GM18907 (cell line): ENCODE measurements around the gene CFAP46.
"Not testable (repeated sequence)": the region's sequence is repeated elsewhere in the genome, so short reads cannot be mapped to it uniquely, and the experiment has no call there.

Experiments used
- ATAC-seq: cut with Tn5 transposase; IDR thresholded peaks from one replicate; pipeline ENCODE4 v1.9.1; 2021; ENCODE audit warnings: mild to moderate bottlenecking, moderate library complexity; ENCODE audit not compliant: unreplicated experiment

The CFAP46 gene

GRCh38 chr10:132945125-132945893 is 2.9 kb upstream of the CFAP46 start:
- no peak for ATAC-seq

DNA sequence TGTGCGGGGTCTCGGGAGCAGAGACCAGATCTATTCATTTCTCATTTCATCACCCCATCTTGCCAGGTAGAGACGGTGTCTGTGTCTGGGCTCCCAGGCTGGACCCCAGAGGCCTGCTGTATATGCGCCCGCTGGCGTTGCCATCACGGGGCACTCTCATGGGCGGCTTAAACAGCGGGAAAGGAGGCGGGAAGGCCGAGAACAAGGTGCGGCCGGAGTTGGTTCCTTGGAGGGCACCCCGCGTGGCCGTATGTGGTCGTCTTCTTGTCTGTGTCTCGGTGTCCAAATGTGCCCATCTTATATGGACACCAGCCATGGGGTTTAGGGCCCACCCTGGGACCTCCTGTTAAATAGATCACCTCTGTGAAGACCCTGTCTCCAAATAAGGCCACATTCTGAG is 2.1 kb upstream of the CFAP46 start:
- ATAC-seq = no peak

- no peak for ATAC-seq
Measured at GRCh38 chr10:132943791-132944404, 1.5 kb upstream of the CFAP46 start.

DNA sequence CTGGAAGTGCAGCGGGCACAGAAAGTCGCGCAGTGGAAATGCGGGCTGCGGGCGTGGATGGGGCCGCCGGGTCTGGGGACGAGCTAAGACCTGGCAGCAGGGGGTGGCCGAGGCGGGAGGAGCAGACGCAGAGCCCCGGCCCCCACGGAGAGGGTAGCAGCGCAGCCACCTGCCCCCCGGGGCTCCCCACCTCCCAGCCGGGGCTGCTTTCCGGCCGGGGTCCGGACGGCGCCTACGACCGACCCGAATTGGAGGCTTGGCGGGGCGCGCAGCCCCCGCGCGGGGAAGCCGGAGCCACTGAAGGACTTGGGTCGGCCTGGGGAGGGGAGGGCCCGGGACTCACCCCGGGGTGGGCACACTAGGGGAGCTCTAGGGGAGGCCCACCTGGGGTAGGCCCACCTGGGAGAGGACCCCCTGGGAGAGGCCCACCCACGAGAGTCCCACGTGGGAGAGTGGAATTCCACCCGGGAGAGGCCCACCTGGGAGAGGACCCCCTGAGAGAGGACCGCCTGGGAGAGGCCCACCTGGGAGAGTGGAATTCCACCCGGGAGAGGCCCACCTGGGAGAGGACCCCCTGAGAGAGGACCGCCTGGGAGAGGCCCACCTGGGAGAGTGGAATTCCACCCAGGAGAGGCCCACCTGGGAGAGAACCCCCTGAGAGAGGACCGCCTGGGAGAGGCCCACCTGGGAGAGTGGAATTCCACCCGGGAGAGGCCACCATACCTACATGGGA is 854 bp upstream of the CFAP46 start:
- no peak for ATAC-seq

DNA sequence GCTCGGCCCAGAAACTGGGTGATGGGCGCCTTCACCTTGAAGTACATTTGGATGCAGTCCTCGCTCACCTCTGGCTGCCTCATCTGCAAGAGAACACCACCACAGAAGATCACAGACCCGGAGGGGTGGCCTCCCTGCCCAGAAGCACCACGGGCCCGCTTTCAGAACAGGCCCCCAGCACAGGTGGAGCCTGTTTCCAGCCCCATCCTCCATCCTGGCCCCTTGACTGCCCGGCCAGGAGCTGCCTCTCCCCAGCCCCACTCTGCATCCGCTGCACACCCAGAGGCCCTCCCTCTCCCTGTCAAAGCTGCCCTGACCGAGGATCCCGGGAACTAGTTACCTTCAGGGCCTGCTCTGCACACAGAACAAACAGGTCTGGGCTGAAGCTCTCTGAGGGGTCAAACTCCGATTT is 724 bp downstream of the CFAP46 start:
- ATAC-seq = no peak

DNA sequence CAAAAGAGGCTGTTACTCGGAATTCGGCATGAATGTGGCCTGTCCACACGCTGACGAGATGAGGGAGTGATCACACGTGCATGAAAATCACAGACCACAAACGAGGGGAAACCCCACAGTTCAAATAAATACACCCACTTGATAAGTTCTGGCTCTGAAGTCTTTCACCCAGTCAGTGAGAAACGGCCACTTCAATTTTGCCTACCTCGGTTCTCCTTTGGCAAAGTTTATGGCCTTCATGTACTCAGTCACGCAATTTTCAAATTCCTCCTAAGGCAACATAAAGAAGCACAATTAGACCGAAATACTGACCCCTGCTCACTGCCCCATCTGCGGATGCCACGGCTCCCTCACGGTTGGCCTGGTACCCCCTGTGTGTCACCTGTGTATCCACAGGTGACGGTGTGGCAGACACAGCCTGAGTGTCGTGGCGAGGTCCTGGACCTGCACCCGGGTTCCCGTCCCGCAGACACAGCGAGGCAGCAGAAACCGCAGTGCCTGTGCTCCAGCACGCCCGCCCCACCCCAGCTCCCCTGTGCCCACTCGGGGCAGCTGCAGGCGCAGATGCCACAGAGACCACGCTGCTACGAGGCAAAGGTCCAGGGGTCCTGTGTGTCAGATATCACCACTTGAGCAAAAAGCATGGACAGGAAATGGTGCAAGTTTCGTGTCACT is 1.4 kb downstream of the CFAP46 start:
- ATAC-seq = peak; percentile 30

DNA sequence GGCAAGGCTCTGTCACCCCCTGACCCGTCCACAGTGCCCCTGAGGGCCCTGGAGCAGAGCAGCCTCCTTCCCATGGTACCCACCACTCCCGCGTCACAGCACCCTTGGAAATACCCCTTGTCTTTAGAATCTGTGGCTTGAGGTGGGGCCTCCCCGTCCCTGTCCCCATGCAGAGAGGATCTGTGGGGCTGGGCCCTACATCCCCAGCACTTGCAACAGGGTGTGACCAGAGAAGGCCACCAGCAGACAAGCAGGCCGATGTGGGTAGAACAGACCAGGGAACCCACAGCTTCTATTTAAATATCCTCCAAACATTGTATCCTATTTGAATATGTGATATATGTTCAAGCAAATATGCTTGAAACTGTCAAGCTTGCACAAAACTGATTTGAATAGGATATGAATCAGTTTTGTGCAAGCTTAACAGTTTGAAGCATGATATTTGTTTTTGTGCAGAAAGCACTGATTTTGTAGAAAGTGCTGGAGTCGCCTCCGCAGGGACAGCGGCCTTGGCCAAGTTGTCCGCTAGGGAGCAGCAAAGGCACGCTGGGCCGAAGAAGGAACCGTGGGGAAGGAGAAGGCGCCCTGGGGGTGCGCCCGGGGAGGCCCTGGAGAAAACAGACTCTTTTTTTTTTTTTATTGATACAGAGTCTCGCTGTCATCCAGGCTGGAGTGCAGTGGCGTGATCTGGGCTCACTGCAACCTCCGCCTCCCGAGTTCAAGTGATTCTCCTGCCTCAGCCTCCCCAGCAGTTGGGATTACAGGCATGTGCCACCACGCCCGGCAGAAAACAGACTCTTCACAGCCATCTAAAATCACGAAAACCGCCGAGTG is 2.2 kb downstream of the CFAP46 start:
- peak; percentile 60 for ATAC-seq

GRCh38 chr10:132939378-132939955 is 2.9 kb downstream of the CFAP46 start:
- ATAC-seq = no peak

DNA sequence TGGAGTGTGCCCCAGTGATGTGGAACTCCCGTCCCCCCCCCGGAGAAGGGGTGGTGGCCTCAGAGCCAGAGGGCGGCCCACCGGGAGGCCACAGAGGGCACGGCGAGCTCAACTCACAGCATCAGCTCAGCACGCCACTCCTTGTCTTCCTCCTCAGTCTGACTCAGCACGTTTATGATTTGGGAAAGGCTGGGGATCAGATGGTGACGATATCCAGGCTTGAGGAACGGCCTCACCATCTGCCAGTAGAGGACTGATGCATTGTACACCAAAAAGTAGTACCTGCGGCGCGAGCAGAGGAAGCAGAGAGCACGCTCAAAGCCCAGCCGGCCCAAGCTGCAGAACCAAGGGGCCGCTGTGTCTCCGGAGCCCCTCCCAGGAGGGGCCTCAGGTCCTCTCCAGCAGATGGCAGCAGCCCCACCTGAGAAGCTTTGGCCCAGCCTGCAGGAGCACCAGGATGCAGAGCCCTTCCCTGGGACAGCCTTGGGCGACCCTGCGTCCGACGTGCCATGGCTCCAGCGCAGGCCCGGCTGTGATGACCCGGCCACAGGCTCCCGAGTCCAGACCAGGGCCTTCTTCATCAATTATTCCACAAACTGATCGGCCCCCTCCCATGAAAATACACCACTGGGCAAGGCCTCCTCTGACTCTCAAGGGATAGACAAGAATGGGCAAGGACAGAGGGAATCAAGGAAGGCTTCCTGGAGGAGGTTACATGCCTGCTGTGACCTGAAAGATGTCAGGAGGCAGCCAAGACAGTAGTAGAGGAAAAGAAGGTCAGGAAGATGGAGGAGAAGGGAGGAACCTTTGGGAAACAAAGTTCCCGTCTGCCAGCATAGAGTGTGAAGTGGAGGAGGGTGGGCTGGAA is 3.7 kb downstream of the CFAP46 start:
- no peak for ATAC-seq

DNA sequence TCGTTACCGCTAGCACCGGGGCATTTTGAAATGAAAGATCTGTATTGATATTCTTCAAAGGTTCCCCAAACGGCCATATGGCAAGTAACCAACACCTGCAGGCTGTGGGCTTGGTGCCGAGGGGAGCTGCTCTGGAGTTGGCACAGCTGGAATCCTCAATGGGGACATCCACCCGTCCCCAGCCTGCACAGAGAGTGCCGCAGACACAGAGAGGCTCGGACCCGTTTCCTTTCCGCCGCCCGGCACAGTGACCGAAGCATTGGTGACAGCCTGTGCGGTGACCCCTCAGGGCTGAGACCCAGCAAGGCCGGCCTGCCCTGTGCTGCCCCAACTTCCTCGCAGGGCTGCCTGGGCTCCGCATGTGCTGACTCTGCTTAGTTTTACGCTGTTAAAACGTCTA is 4.5 kb downstream of the CFAP46 start:
- ATAC-seq = no peak

DNA sequence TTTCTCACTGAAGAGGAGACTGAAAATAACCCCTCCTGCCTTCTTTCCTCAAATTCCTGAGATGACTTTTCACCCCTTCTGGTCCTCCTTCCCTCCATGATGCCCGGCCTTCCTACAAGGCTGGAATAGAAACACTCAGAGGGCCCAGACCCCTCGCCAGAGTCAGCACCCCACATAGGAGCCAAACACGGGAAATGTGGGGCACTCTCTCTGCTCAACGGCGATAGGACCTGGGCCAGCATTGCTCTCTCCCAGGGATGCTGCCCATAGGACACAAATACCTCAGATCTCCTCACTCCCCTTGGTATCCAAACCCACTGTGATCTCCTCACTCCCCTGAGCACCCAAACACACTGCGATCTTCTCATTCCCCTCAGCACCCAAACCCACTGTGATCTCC is 7.4 kb downstream of the CFAP46 start:
- ATAC-seq = no peak

- ATAC-seq = no peak
Measured at GRCh38 chr10:132933308-132934042, 8.9 kb downstream of the CFAP46 start.

DNA sequence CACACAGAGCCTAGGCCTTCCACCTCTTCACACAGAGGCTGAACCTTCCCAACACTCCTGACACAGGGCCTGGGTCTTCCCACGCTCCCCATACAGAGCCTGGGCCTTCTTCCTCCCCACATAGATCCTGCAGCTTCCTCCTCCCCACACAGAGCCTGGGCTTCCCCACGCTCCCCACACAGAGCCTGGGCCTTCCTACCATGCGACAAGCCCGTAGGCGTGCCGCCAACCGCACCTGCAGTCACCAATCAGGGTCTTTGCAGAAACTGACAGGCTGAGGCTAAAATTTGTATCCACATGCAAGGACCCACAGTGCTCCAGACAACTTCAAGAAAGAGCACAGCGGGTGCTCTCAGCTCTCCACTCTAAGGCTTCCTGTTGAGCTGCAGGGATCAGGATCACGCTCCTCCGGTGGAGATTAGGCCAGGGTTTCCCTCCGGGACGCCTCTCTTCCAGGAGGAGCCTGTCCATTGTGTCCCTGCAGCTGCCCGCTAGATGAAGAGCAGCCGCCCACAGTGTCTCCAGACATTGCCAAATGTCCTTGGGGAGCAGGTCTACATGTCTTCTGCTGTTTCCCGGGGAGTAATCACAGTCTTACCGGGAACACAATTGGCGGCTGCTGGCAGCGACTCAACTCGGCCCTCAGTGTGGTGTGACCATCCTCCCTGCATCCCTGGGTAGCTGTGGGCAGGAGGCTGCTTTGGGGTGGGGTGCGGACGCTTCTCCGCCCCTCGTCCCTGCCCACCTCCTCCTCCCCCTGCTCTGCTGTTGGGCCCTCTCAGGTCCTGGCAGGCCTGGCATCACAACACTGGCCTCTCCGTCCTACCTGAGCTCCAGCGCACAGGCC is 9.7 kb downstream of the CFAP46 start:
- no peak for ATAC-seq

DNA sequence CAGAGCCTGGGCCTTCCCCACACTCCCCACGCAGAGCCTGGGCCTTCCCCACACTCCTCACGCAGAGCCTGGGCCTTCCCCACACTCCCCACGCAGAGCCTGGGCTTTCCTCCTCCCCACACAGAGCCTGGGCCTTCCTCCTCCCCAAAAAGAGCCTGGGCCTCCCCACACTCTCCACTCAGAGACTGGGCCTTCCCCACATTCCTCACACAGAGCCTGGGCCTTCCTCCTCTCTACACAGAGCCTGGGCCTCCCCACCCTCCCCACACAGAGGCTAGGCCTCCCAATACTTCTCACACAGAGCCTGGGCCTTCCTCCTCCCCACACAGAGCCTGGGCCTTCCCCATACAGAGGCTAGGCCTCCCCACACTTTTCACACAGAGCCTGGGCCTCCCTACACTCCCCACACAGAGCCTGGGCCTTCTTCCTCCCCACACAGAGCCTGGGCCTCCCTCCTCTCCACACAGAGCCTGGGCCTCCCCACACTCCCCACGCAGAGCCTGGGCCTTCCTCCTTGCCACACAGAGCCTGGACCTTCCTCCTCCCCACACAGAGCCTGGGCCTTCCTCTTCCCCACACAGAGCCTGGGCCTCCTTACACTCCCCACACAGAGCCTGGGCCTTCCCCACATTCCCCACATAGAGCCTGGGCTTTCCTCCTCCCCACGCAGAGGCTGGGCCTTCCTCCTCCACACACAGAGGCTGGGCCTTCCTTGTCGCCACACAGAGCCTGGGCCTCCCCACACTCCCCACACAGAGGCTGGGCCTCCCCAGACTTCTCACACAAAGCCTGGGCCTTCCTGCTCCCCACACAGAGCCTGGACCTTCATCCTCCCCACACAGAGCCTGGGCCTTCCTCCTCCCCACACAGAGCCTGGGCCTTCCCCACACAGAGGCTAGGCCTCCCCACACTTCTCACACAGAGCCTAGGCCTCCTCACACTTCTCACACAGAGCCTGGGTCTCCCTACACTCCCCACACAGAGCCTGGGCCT is 10.8 kb downstream of the CFAP46 start:
- ATAC-seq = not testable (repeated sequence)

GRCh38 chr10:132930701-132931100 is 11.7 kb downstream of the CFAP46 start:
- not testable (repeated sequence) for ATAC-seq

DNA sequence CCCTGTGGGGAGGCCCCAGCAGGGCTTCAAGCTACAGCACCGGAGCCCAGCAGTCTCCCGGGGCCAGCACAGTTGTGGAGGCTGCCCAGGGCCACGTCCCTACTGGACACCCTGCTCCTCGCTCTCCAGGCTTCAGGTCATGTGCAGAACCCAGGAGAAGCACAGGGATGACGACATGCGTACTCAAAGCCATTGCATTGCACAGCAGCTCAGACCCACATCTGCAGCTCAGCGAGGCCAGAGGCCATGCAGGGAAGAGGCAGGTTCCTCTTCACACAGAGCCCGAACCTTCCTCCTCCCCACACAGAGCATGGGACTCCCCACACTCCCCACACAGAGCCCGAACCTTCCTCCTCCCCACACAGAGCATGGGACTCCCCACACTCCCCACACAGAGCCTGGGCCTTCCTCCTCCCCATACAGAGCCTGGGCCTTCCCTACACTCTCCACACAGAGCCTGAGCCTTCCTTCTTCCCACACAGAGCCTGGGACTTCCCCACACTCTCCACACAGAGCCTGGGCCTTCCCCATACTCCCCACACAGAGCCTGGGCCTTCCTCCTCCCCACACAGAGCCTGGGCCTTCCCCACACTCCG is 12.3 kb downstream of the CFAP46 start:
- no peak for ATAC-seq
